ENCODE measurements around the gene DDIT4. TPM values are rescaled to one million over a fixed set of nuclear protein-coding genes. Genes with fewer than 3 reads are reported as not detected.

The DDIT4 gene
- total and polyA plus RNA-seq, 2 of the 4 experiments (the other 2 are of a cell fraction), result 59.6 to 108 TPM

DNA sequence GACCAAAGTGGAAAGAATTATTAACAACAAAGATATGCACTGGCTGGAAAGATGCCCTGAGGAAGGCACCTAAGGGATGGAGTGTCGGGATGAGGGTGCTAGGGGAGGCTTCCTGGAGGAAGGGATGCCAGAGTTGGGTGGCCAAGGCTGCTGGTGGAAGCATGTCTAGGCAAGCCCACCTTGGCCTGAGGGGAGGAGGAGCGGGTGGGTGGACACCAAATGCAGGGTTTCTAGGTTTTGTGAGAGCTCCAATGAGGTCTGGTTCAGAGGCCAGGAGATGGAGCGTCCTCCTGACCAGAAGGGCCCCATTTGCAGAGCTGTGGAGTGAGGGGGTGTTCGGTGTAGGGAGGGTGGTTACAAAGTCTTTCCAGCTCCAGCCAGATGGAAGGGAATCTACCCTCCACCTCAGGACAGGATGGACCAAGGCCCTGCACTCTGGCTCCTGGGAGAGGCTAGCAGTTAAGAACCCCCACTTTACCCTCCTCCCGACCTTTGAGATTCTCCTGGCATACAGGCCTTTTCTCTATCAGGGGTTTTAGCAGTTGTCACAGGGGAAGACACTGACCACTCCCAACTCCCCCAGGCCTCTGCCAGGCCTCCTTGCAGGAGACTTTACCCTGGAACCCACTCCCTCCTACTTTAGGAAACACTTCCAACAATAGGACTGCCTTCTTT is 3.0 kb upstream of the DDIT4 start:
- H3K4ac ChIP-seq (ENCODE audit: low read depth, low read length), result peak overlapping the region; percentile 90
- no peak for TF ChIP-seq POLR2A (IDR thresholded peaks at IDR 0.05; ENCODE audit: low read depth, low read length)
- TF ChIP-seq SMC3 (IDR thresholded peaks at IDR 0.05; ENCODE audit: low read depth, low read length), result no peak
- TF ChIP-seq, protein P1, sequence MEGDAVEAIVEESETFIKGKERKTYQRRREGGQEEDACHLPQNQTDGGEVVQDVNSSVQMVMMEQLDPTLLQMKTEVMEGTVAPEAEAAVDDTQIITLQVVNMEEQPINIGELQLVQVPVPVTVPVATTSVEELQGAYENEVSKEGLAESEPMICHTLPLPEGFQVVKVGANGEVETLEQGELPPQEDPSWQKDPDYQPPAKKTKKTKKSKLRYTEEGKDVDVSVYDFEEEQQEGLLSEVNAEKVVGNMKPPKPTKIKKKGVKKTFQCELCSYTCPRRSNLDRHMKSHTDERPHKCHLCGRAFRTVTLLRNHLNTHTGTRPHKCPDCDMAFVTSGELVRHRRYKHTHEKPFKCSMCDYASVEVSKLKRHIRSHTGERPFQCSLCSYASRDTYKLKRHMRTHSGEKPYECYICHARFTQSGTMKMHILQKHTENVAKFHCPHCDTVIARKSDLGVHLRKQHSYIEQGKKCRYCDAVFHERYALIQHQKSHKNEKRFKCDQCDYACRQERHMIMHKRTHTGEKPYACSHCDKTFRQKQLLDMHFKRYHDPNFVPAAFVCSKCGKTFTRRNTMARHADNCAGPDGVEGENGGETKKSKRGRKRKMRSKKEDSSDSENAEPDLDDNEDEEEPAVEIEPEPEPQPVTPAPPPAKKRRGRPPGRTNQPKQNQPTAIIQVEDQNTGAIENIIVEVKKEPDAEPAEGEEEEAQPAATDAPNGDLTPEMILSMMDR (conservative IDR thresholded peaks at IDR 0.05; ENCODE audit: low read depth, low read length), result no peak
- no peak for TF ChIP-seq NFE2L2 (IDR thresholded peaks at IDR 0.05; ENCODE audit: low read depth, low read length)
- TF ChIP-seq FOS (IDR thresholded peaks at IDR 0.05; ENCODE audit: low read depth, low read length), result no peak
- no peak for TF ChIP-seq MAFK (IDR thresholded peaks at IDR 0.05; ENCODE audit: low read depth, low read length)
- TF ChIP-seq USF2 (IDR thresholded peaks at IDR 0.05; ENCODE audit: low read depth, low read length), result no peak
- no peak for TF ChIP-seq CHD1 (IDR thresholded peaks at IDR 0.05; ENCODE audit: low read depth, low read length)
- no peak for TF ChIP-seq RCOR1 (IDR thresholded peaks at IDR 0.05; ENCODE audit: insufficient replicate concordance, low read length)
- no peak for TF ChIP-seq CEBPB (IDR thresholded peaks at IDR 0.05; ENCODE audit: low read depth, low read length)
- TF ChIP-seq RFX5 (IDR thresholded peaks at IDR 0.05; ENCODE audit: low read depth, low read length), result no peak
- no peak for TF ChIP-seq MXI1 (IDR thresholded peaks at IDR 0.05; ENCODE audit: borderline replicate concordance, low read depth, low read length)
- no peak for TF ChIP-seq ELK1 (IDR thresholded peaks at IDR 0.05; ENCODE audit: borderline replicate concordance, low read depth, low read length)
- no peak for TF ChIP-seq MAZ (IDR thresholded peaks at IDR 0.05; ENCODE audit: borderline replicate concordance, low read depth, low read length)
- no peak for TF ChIP-seq RAD21 (IDR thresholded peaks at IDR 0.05; ENCODE audit: low read length)

More for the DNA sequence above, 3.0 kb upstream of the DDIT4 start:
- peaks cover 7 to 19% of the 10 kb centered on the region in 2 experiments; a peak in 3 of 4 replicates for H3K79me1 ChIP-seq (ENCODE audit: low read depth in 1 of 2, low read length in 2 of 2)
- H3K4me3 ChIP-seq (ENCODE audit: insufficient read depth, low read depth, low read length), result no peak overlapping the region
- H3K27ac ChIP-seq (ENCODE audit: insufficient read depth, low read length), result no peak overlapping the region
- H2BK5ac ChIP-seq (ENCODE audit: low read depth, low read length, poor library complexity, severe bottlenecking), result peak overlapping the region; percentile 23
- H3K4me2 ChIP-seq (ENCODE audit: low read depth, low read length), result no peak overlapping the region
- peak overlapping the region; percentile 80 for H3K14ac ChIP-seq (replicated peaks; ENCODE audit: low read depth, low read length)
- peaks cover 4% of the 10 kb centered on the region for H3K4me1 ChIP-seq (ENCODE audit: control insufficient read depth, insufficient read depth, low read length)
- DNase-seq (no peak), ATAC-seq (ENCODE audit: low read depth) (no peak)
- peak overlapping the region; percentile 2; the same call in 1 of the 2 replicates for H3K18ac ChIP-seq (ENCODE audit: low read depth, low read length)
- peak overlapping the region; percentile 90 for H4K91ac ChIP-seq (ENCODE audit: insufficient read depth, low read depth, low read length)
- peak overlapping the region; percentile 9 for H2AFZ ChIP-seq (replicated peaks; ENCODE audit: low read length, poor library complexity)
- H3K9me3 ChIP-seq (ENCODE audit: control insufficient read depth, insufficient read depth, low read length), result no peaks in the 10 kb centered on the region
- peaks cover 15% of the 10 kb centered on the region for H3K36me3 ChIP-seq (ENCODE audit: control insufficient read depth, insufficient read depth, low read length)
- H2BK20ac ChIP-seq (ENCODE audit: low read depth, low read length), result peak overlapping the region; percentile 82
- no peaks in the 10 kb centered on the region for H3K27me3 ChIP-seq (ENCODE audit: control insufficient read depth, insufficient read depth, low read length)
- H2AK5ac ChIP-seq (ENCODE audit: low read depth, low read length), result peak overlapping the region; percentile 92
- in situ Hi-C loops (cut with MboI; ENCODE audit: low sequenced_read_pairs) (no loop called here), intact Hi-C loops (cut with micrococcal nuclease) (no loop called here), dilution Hi-C loops (cut with HindIII; ENCODE audit: low sequenced_read_pairs, unreplicated experiment) (no loop called here)
- peaks cover 20% of the 10 kb centered on the region for H4K20me1 ChIP-seq (ENCODE audit: insufficient read depth, low read length)
- 100% methylated on average over 2 of the region's 5 CpGs; no CpG with 5 or more reads in 1 of the 2 experiments for WGBS, 2 experiments (ENCODE audit: extremely low coverage in 2 of 2, insufficient read length in 1 of 2)
- H2AK9ac ChIP-seq (replicated peaks; ENCODE audit: low read depth, low read length, poor library complexity), result peak overlapping the region; percentile 85
- ChIA-PET POLR2A (ENCODE audit: unreplicated experiment) (no interaction called here), CTCF (no interaction called here)
- no peak overlapping the region; the same call in 1 of the 2 replicates for H3K9ac ChIP-seq (ENCODE audit: low read depth, low read length)
- H3K23ac ChIP-seq (ENCODE audit: low read depth, low read length), result peak overlapping the region; percentile 53; the same call in 1 of the 2 replicates
- BruUV-seq (replicated peaks), result no TSS peak
- peak overlapping the region in 1 of 2 experiments; percentile 68; a peak in 1 of 4 replicates for H4K8ac ChIP-seq (ENCODE audit: low read depth in 2 of 2, low read length in 2 of 2)
- peaks cover 9% of the 10 kb centered on the region; the same call in 1 of the 2 replicates for H3K9me1 ChIP-seq (ENCODE audit: insufficient read depth, low read length)
- H3K56ac ChIP-seq (ENCODE audit: extremely low read depth, insufficient read depth, low read length), result 0 out of 2 replicates have a peak overlapping the region, but pooled peaks have one; percentile 21
- H2BK15ac ChIP-seq (ENCODE audit: low read depth, low read length), result peak overlapping the region; percentile 94
- peak overlapping the region; percentile 8; the same call in 1 of the 2 replicates for H4K5ac ChIP-seq (ENCODE audit: low read depth, low read length)
- peak overlapping the region; percentile 91 for H2BK120ac ChIP-seq (ENCODE audit: low read depth, low read length)
